LNCaP clone FGC (cell line): ENCODE measurements around the gene CACNA1S.

ENCODE experiments used
- DNase-seq: peaks from one replicate; pipeline ENCODE4 v3.0.0-alpha.2; 2011; ENCODE audit warnings: low read depth
- H3K4me3 ChIP-seq: 2 replicates; pipeline ENCODE4 v1.5.1; 2011; ENCODE audit warnings: mild to moderate bottlenecking, low read depth, low read length, control low read depth
- CTCF ChIP-seq: IDR thresholded peaks from 2 replicates; pipeline ENCODE4 v1.5.1; 2012; ENCODE audit warnings: mild to moderate bottlenecking; ENCODE audit not compliant: control insufficient read depth, insufficient read depth; ENCODE audit errors: extremely low read depth

Gene CACNA1S

GRCh38 chr1:201004154-201004553 lies 108.1 kb downstream of the CACNA1S start:
- H3K4me3 ChIP-seq = no peak overlapping the region
- no peak for DNase-seq
- no peak for TF ChIP-seq CTCF

GRCh38 chr1:201002510-201002909 lies 109.7 kb downstream of the CACNA1S start:
- TF ChIP-seq CTCF = no peak
- no peak for DNase-seq
- no peak overlapping the region for H3K4me3 ChIP-seq

GRCh38 chr1:201001962-201002361 lies 110.3 kb downstream of the CACNA1S start:
- no peak overlapping the region for H3K4me3 ChIP-seq
- no peak for DNase-seq
- TF ChIP-seq CTCF = no peak

- TF ChIP-seq CTCF = no peak
- no peak for DNase-seq
- H3K4me3 ChIP-seq = no peak overlapping the region
Measured at GRCh38 chr1:201000391-201000790, 111.8 kb downstream of the CACNA1S start.

GRCh38 chr1:200999667-201000066 lies 112.6 kb downstream of the CACNA1S start:
- H3K4me3 ChIP-seq = no peak overlapping the region
- DNase-seq = no peak
- no peak for TF ChIP-seq CTCF

GRCh38 chr1:200998323-200998722 lies 113.9 kb downstream of the CACNA1S start:
- TF ChIP-seq CTCF = no peak
- H3K4me3 ChIP-seq = no peak overlapping the region
- no peak for DNase-seq

GRCh38 chr1:200992382-200993048 lies 119.7 kb downstream of the CACNA1S start:
- no peak overlapping the region for H3K4me3 ChIP-seq
- no peak for TF ChIP-seq CTCF
- peak; percentile 62 for DNase-seq
